Measurements from ENCODE around the gene MAP7D3.

Gene MAP7D3

GRCh38 chrX:136205882-136206380 is 45.3 kb downstream of the MAP7D3 start:
- DNase-seq (ENCODE audit: low spot score), result no peak

- DNase-seq (ENCODE audit: low spot score), result no peak
These were observed 46.6 kb downstream of the MAP7D3 start for GRCh38 chrX:136204571-136204970.

- DNase-seq (ENCODE audit: low spot score), result no peak
These were observed 47.2 kb downstream of the MAP7D3 start for GRCh38 chrX:136203951-136204350.

DNA sequence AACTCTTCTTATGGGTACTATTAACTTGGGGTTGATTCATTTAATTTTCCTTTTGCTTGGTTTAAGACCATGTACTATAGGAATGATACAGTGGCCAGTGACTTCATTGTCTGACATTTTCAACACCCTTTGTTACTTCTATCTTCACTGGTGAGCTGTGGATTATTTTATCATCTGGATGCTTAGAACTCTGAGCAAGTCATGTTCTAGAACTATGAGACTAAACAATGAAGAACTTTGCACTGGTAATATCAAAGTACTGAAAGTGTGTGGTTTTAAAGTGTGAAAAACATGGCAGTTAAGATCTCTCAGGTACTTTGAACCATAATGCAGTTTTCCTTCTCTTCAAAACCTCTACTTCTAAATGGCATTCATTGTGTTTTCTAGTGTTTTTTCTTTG is 47.8 kb downstream of the MAP7D3 start:
- no peak for DNase-seq (ENCODE audit: low spot score)

DNA sequence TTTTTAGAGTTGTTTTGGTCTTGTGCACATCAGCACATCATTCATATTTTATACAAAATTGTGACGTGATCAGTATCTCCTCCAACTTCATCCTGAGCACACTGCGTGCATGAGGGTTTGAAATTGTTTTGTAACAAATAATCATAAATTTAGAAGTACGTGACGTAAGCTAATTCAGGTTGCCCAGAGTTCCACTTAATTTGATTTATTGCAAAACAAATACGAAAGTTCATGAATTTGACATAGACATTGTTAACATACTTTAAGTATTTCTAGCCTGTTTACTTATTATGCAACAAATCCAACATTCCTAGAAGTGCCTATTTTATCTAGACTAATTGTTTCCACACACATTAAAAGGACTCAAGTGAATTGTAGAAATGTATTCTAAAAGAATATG is 48.3 kb downstream of the MAP7D3 start:
- DNase-seq (ENCODE audit: low spot score), result no peak

GRCh38 chrX:136201601-136202000 is 49.6 kb downstream of the MAP7D3 start:
- no peak for DNase-seq (ENCODE audit: low spot score)

- DNase-seq (ENCODE audit: low spot score), result peak; percentile 20
These were observed 50.7 kb downstream of the MAP7D3 start for GRCh38 chrX:136200466-136200865.

GRCh38 chrX:136199365-136199764 is 51.8 kb downstream of the MAP7D3 start:
- no peak for DNase-seq (ENCODE audit: low spot score)

GRCh38 chrX:136198678-136199243 is 52.4 kb downstream of the MAP7D3 start:
- no peak for DNase-seq (ENCODE audit: low spot score)

DNA sequence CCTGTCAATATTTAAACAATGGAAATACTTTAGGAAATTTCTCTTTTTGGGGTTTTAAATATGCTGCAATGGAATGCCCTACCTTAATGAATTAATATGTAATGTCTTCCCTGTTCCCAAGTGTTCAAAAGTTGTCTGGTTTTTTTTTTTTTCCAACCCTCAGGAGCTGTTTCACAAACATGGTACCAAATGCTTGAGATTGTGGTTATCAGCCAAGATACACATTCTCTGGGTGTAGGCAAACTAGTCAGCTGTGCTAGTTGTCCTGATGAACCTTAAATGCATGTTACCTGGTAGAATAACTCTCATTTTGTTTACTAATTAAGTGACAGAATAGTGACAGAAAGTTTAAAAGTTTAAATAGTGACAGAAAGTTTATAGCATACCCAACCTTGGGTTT is 53.2 kb downstream of the MAP7D3 start:
- DNase-seq (ENCODE audit: low spot score), result no peak

DNA sequence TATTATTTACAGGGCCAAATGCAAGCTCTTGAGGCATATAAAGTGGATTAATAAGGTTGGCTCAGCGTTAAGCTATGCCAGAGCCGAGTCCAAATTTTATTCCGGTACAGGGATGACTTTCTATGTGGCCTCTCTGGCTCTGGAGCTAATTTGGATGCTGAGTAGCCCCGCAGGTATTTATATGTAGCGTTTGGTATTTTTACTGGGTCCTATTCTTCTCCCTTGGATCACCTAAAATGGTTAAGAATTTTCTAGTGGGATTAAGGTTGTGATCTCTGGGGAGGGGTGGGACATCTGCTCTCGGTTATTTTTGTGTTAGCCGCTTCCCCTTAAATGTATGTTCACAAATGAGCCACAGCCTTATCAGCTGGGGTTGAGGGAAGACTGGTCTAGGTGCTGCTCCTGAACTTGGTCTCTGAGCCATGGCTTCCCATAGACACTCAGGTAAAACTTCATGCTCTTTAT is 54.5 kb downstream of the MAP7D3 start:
- DNase-seq (ENCODE audit: low spot score), result no peak

DNA sequence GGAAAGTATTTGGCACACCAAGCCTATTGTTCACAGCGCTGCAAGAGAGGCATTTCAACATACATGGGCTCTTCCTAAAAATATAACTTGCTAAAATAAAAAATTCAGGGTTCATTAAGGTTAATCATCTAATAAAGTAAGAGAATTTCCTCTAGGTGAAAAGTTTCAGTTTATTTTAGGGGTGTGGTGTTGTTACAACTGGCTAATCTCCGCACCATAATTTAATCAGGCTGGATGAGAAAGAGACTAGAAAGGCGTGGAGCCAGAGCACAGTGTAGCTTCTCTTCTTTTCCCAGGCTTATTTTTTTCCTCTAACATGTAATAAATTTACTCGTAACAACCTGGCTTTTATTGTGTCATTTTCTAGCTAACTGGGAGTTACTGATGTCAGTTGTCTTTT is 56.0 kb downstream of the MAP7D3 start:
- no peak for DNase-seq (ENCODE audit: low spot score)

GRCh38 chrX:136194536-136194935 is 56.7 kb downstream of the MAP7D3 start:
- DNase-seq (ENCODE audit: low spot score), result no peak

DNA sequence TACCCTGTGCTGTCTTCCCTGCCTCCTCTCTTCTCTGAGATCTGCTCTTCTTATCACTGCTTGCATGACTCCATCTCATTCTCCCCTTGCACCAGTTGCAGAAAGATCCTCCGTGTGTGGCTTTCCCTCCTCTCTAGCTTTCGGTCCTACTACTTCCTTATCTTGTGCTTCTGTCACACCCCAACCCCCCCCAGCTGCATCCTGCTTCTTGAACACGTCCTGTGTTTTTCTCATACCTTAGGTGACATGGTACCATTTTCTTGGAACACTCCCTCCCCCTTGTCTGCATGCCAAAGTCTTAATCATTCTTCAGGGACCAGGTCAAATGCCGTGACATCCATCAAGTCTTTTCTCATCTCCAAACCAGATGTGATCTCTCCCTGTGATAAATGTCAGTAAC is 57.4 kb downstream of the MAP7D3 start:
- no peak for DNase-seq (ENCODE audit: low spot score)

- DNase-seq (ENCODE audit: low spot score), result no peak
These were observed 58.3 kb downstream of the MAP7D3 start for GRCh38 chrX:136192839-136193414.

- no peak for DNase-seq (ENCODE audit: low spot score)
These were observed 59.1 kb downstream of the MAP7D3 start for GRCh38 chrX:136192135-136192534.

DNA sequence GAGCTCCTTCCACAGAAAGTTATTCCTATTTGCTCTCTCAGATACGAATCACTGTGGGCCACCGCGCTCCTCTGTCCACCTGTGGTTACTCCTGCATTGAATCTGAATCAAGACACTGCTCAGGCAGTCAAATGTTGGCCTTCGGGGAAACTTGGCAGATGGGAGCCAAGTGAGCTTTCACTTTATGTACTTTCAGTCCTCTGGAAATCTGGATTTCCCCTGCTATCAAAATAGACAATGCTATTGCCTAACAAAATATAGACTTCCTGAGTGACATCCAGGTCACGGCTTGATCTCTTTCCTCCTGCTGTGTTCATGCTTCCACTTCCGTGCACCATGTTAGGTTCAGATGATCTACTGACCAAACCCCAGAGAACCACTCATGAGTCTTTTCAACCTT is 60.0 kb downstream of the MAP7D3 start:
- DNase-seq (ENCODE audit: low spot score), result no peak

- no peak for DNase-seq (ENCODE audit: low spot score)
These were observed 61.0 kb downstream of the MAP7D3 start for GRCh38 chrX:136190038-136190713.

GRCh38 chrX:136189222-136189621 is 62.0 kb downstream of the MAP7D3 start:
- no peak for DNase-seq (ENCODE audit: low spot score)

DNA sequence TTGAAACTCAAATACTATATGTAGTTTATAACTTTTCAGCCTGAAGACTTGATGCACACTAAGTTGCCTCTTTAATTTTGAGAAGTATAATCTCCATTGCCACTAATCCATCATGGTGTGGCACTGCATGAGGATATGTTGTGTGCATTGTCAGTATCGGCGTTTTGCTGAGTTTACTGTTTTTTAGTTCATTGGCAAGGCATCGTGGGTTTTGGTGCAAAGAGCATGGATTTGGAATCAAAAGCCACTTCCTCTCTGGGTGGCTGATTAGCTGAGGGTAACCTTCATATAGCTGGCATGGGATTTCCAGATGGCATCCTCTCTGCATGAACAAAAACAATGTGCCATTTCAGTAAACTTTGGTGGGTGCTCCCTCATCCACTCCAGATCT is 65.2 kb downstream of the MAP7D3 start:
- no peak for DNase-seq (ENCODE audit: low spot score)

GRCh38 chrX:136185401-136186022 is 65.7 kb downstream of the MAP7D3 start:
- DNase-seq (ENCODE audit: low spot score), result no peak

GRCh38 chrX:136183917-136184316 is 67.3 kb downstream of the MAP7D3 start:
- no peak for DNase-seq (ENCODE audit: low spot score)

GRCh38 chrX:136183172-136183571 is 68.0 kb downstream of the MAP7D3 start:
- no peak for DNase-seq (ENCODE audit: low spot score)
